Activated naive CD4-positive, alpha-beta T cell treated with anti-CD3 and anti-CD28 coated beads for 36 hours (primary cell): ENCODE results near the gene MRGPRE. TPM values are rescaled to one million over a fixed set of nuclear protein-coding genes. Genes with fewer than 3 reads are reported as not detected.

Source experiments
- CTCF ChIA-PET: fragments of 350-600 bp; sonication (Branson Sonifier 250); formaldehyde crosslinking; loops from one replicate; lab custom pipeline; 2021; ENCODE audit warnings: antibody characterized with exemption; lab: Charles Lee
- DNase-seq: peaks from one replicate; pipeline ENCODE4 v3.0.0-alpha.2; 2020
- H3K27ac Mint-ChIP-seq: one replicate; pipeline ENCODE4 v1.8.0; 2021; ENCODE audit warnings: mild to moderate bottlenecking, mixed read lengths
- H3K27me3 Mint-ChIP-seq: one replicate; pipeline ENCODE4 v1.8.0; 2021; ENCODE audit warnings: low read depth, mixed read lengths
- H3K36me3 Mint-ChIP-seq: one replicate; pipeline ENCODE4 v1.8.0; 2021; ENCODE audit warnings: low read depth, mixed read lengths
- H3K4me1 Mint-ChIP-seq: one replicate; pipeline ENCODE4 v1.8.0; 2021; ENCODE audit warnings: low read depth, mixed read lengths
- H3K4me3 Mint-ChIP-seq: one replicate; pipeline ENCODE4 v1.8.0; 2021; ENCODE audit warnings: mild to moderate bottlenecking, moderate library complexity, mixed read lengths
- H3K9me3 Mint-ChIP-seq: one replicate; pipeline ENCODE4 v1.8.0; 2021; ENCODE audit warnings: mixed read lengths
- intact Hi-C: fragments of 100-400 bp; cut with micrococcal nuclease; formaldehyde crosslinking; loops from one replicate; pipeline ENCODE4 v1.15.1; 2023
- total RNA-seq, 2 experiments: library from RNA; stranded (reverse); gene quantifications; one replicate each; pipeline ENCODE4 v1.2.3, GENCODE V29; 2021

Gene MRGPRE
- total RNA-seq, 2 experiments from 2014 or later, result not detected

GRCh38 chr11:3186166-3186953 lies 45.9 kb downstream of the MRGPRE start:
- Mint-ChIP-seq H3K4me1 (no peaks in the 10 kb centered on the region), H3K27me3 (no peaks in the 10 kb centered on the region), H3K9me3 (no peaks in the 10 kb centered on the region), H3K27ac (no peak overlapping the region), H3K36me3 (no peaks in the 10 kb centered on the region), H3K4me3 (no peak overlapping the region)
- intact Hi-C loops, result no loop called here
- CTCF ChIA-PET, result no interaction called here
- DNase-seq, result no peak

- Mint-ChIP-seq H3K4me1 (no peaks in the 10 kb centered on the region), H3K27ac (no peak overlapping the region), H3K36me3 (no peaks in the 10 kb centered on the region), H3K27me3 (no peaks in the 10 kb centered on the region), H3K4me3 (no peak overlapping the region), H3K9me3 (no peaks in the 10 kb centered on the region)
- no peak for DNase-seq
- CTCF ChIA-PET, result interaction anchor here (0.6 kb wide), 1 partner anchor 39 kb away, joined by 3 read pairs; no protein-coding TSS in a partner anchor
- intact Hi-C loops, result no loop called here
Measured at GRCh38 chr11:3184732-3185347, 47.4 kb downstream of the MRGPRE start.

DNA sequence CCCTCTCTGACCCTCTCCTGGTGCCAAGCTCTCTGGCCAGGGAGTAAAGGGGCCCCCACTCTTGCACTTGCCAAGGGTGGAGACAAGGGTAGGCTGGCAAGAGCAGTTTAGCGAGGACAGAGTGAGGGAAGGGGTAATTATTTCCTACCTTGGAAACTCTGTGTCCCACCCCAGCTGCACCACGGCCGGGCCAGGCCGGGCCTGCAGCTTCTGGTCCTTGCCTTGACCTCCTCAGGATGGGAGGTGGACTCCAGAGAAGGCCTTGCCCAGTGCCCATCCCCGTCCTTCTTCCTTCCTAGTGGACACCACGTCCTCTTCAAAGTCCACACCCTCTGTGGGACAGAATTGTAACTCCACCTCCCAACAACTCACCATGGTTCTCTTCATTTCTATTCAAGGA lies 48.7 kb downstream of the MRGPRE start:
- Mint-ChIP-seq H3K9me3 (no peaks in the 10 kb centered on the region), H3K27me3 (no peaks in the 10 kb centered on the region), H3K4me1 (no peaks in the 10 kb centered on the region), H3K4me3 (no peak overlapping the region), H3K36me3 (no peaks in the 10 kb centered on the region), H3K27ac (no peak overlapping the region)
- CTCF ChIA-PET, result no interaction called here
- no peak for DNase-seq
- intact Hi-C loops, result no loop called here

- CTCF ChIA-PET, result no interaction called here
- H3K27me3 Mint-ChIP-seq, result no peaks in the 10 kb centered on the region
- H3K27ac Mint-ChIP-seq, result no peak overlapping the region
- no peaks in the 10 kb centered on the region for H3K36me3 Mint-ChIP-seq
- H3K9me3 Mint-ChIP-seq, result no peaks in the 10 kb centered on the region
- no peak overlapping the region for H3K4me3 Mint-ChIP-seq
- intact Hi-C loops, result no loop called here
- no peak for DNase-seq
- no peaks in the 10 kb centered on the region for H3K4me1 Mint-ChIP-seq
Measured at GRCh38 chr11:3182462-3182852, 49.8 kb downstream of the MRGPRE start.

GRCh38 chr11:3181725-3182461 lies 50.3 kb downstream of the MRGPRE start:
- no peak for DNase-seq
- no peak overlapping the region for H3K4me3 Mint-ChIP-seq
- CTCF ChIA-PET, result no interaction called here
- no peaks in the 10 kb centered on the region for H3K9me3 Mint-ChIP-seq
- H3K36me3 Mint-ChIP-seq, result no peaks in the 10 kb centered on the region
- intact Hi-C loops, result no loop called here
- H3K4me1 Mint-ChIP-seq, result no peaks in the 10 kb centered on the region
- no peak overlapping the region for H3K27ac Mint-ChIP-seq
- no peaks in the 10 kb centered on the region for H3K27me3 Mint-ChIP-seq

GRCh38 chr11:3180869-3181268 lies 51.3 kb downstream of the MRGPRE start:
- CTCF ChIA-PET, result no interaction called here
- H3K9me3 Mint-ChIP-seq, result peaks cover 4% of the 10 kb centered on the region
- no peaks in the 10 kb centered on the region for H3K36me3 Mint-ChIP-seq
- intact Hi-C loops, result no loop called here
- H3K27ac Mint-ChIP-seq, result no peak overlapping the region
- H3K4me3 Mint-ChIP-seq, result no peak overlapping the region
- H3K4me1 Mint-ChIP-seq, result no peaks in the 10 kb centered on the region
- H3K27me3 Mint-ChIP-seq, result no peaks in the 10 kb centered on the region
- DNase-seq, result no peak

GRCh38 chr11:3178349-3178748 lies 53.9 kb downstream of the MRGPRE start:
- Mint-ChIP-seq H3K9me3 (peaks cover 6% of the 10 kb centered on the region), H3K27me3 (no peaks in the 10 kb centered on the region), H3K27ac (no peak overlapping the region), H3K4me3 (no peak overlapping the region), H3K4me1 (no peaks in the 10 kb centered on the region), H3K36me3 (no peaks in the 10 kb centered on the region)
- no peak for DNase-seq
- CTCF ChIA-PET, result no interaction called here
- intact Hi-C loops, result no loop called here

DNA sequence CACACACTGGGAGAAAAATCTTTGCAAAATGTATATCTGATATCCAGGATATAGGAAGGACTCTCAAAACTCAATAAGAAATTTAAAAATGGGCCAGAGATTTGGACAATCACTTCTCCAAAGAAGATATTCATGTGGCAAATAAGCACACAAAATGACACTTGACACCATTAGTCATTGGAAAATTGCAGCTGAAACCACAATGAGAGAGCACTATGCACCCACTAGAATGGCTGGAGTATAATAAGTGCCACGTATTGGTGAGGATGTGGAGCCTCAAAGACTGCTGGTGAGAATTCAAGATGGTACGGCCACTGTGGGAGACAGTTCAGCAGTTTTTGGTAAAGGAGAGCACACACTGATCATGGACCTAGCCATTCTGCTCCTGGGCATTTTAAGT lies 54.3 kb downstream of the MRGPRE start:
- intact Hi-C loops, result no loop called here
- no peak overlapping the region for H3K4me3 Mint-ChIP-seq
- CTCF ChIA-PET, result no interaction called here
- H3K36me3 Mint-ChIP-seq, result no peaks in the 10 kb centered on the region
- no peak for DNase-seq
- no peaks in the 10 kb centered on the region for H3K27me3 Mint-ChIP-seq
- H3K27ac Mint-ChIP-seq, result no peak overlapping the region
- peaks cover 6% of the 10 kb centered on the region for H3K9me3 Mint-ChIP-seq
- H3K4me1 Mint-ChIP-seq, result no peaks in the 10 kb centered on the region

Other genes starting within 250 kb of the MRGPRE start
- 100 to 1,000 TPM; 240 to 245 TPM for gene NAP1L4, start 240.1 kb downstream of the MRGPRE start, total RNA-seq
- 100 to 1,000 TPM; 126 to 128 TPM for gene CARS1, start 175.0 kb downstream of the MRGPRE start, total RNA-seq
- 1 to 10 TPM; 3.5 to 3.9 TPM for gene OSBPL5, start 67.1 kb downstream of the MRGPRE start, total RNA-seq
- gene MRGPRG, start 13.6 kb downstream of the MRGPRE start, total RNA-seq, result not detected
- gene ZNF195, start 146.7 kb upstream of the MRGPRE start, total RNA-seq, result 10 to 100 TPM; 26.7 to 29.2 TPM